ENCODE measurements around the gene USP14.

The USP14 gene

DNA sequence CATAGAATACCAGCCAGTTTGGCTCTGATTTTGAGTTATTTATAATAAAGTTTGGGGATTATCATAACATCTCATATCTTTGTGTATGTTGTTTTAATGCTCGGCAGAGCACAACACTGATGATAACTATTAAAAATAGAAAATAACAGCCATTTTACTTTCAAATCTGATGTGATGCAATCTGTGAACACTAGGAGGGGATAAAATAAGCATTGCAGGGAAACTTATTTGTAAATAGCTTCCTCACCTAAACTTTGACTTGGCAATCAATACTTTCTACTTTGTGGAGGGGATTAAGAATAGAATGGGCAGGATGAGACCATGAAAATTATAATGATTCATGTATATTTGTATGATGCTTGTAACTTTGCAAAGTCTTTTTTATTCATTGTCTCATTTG, 54.4 kb downstream of the USP14 start:
- H3K4me1 ChIP-seq (ENCODE audit: control insufficient read depth, low read depth, low read length) = peaks cover 11% of the 10 kb centered on the region
- H3K27ac ChIP-seq (ENCODE audit: low read length) = no peak overlapping the region
- H3K36me3 ChIP-seq (ENCODE audit: control insufficient read depth, low read depth, low read length) = peaks cover 83% of the 10 kb centered on the region

DNA sequence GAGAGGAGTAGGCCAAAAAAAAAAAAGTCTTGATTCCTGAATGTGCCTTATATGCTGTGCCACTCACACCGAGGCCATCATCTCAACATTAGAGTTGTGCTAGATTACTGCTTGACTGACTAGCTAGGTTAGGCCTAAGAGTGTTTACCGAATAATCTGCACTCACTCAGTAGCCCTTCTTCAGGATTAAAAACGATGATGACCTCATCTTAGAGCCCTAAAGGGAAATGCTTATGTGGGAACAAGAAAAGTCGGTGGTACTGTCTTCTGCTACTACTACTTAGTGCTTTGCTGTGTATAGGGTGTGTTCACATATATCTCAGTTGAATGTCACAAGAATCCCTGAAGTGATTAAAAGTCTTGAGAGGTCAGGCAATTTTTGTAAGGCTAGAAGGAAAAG, 55.1 kb downstream of the USP14 start:
- H3K4me1 ChIP-seq (ENCODE audit: control insufficient read depth, low read depth, low read length) = peaks cover 11% of the 10 kb centered on the region
- no peak overlapping the region for H3K27ac ChIP-seq (ENCODE audit: low read length)
- H3K36me3 ChIP-seq (ENCODE audit: control insufficient read depth, low read depth, low read length) = peaks cover 90% of the 10 kb centered on the region
- no peaks in the 10 kb centered on the region for H3K27me3 ChIP-seq (ENCODE audit: control insufficient read depth, insufficient read depth, low read length)
- H3K9me3 ChIP-seq (ENCODE audit: control insufficient read depth, low read depth, low read length) = peaks cover 7% of the 10 kb centered on the region
- no peak overlapping the region for H3K9ac ChIP-seq (ENCODE audit: low read length)
- no peak overlapping the region for H3K4me3 ChIP-seq (ENCODE audit: low read length)

More for the DNA sequence above, 54.4 kb downstream of the USP14 start:
- Histone ChIP-seq H3K4me3 (ENCODE audit: low read length) (no peak overlapping the region), H3K27me3 (ENCODE audit: control insufficient read depth, insufficient read depth, low read length) (no peaks in the 10 kb centered on the region), H3K9ac (ENCODE audit: low read length) (no peak overlapping the region), H3K9me3 (ENCODE audit: control insufficient read depth, low read depth, low read length) (no peaks in the 10 kb centered on the region)

DNA sequence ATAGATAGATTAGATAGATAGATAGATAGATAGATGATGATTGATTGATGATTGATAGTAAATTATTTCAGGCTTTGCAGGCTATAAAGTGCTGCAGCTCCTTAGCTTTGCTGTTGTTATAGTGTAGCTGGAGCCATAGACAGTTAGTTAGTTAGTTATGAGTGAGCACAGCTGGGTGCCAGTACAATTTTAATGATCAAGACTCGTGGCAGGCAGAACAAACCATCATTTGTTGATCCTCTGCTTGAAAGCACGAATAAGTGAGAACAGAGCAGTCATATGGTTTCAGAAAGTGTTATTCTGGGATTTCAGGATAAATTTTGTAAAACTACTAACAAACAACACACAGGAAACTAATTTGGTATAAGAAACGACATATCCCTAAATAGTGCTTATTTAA, 55.6 kb downstream of the USP14 start:
- Histone ChIP-seq H3K36me3 (ENCODE audit: control insufficient read depth, low read depth, low read length) (peaks cover 93% of the 10 kb centered on the region), H3K4me3 (ENCODE audit: low read length) (no peak overlapping the region), H3K9ac (ENCODE audit: low read length) (no peak overlapping the region), H3K9me3 (ENCODE audit: control insufficient read depth, low read depth, low read length) (peaks cover 10% of the 10 kb centered on the region), H3K27ac (ENCODE audit: low read length) (no peak overlapping the region), H3K4me1 (ENCODE audit: control insufficient read depth, low read depth, low read length) (peaks cover 11% of the 10 kb centered on the region), H3K27me3 (ENCODE audit: control insufficient read depth, insufficient read depth, low read length) (no peaks in the 10 kb centered on the region)

DNA sequence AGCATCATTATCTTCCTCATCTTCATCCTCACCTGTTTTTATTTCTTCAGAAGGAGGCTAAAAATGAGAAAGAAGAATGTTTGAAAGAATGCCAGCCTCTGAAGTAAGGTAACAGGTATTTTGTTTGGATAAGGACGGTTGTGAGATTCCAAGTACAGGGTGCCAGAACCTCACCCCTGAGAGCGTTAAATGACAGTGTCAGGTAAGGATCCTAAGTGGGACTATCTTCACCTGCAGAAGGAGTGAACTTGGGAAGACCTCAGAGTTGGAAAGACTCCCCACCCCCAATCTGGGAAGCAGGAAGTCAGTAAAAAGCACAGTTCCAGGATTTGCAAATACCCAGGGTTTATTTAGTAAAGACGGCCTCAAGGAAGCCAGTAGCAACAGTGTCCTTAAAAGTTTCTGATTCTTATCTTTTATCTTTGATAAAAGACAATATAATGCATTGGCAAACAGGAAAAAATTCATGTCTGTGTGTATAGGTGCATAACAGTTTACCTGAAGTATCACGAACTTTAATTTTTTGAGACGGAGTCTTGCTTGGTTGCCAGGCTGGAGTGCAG, 57.2 kb downstream of the USP14 start:
- Histone ChIP-seq H3K9me3 (ENCODE audit: control insufficient read depth, low read depth, low read length) (peaks cover 10% of the 10 kb centered on the region), H3K4me3 (ENCODE audit: low read length) (no peak overlapping the region), H3K9ac (ENCODE audit: low read length) (no peak overlapping the region), H3K27me3 (ENCODE audit: control insufficient read depth, insufficient read depth, low read length) (no peaks in the 10 kb centered on the region), H3K36me3 (ENCODE audit: control insufficient read depth, low read depth, low read length) (peaks cover 86% of the 10 kb centered on the region), H3K4me1 (ENCODE audit: control insufficient read depth, low read depth, low read length) (no peaks in the 10 kb centered on the region), H3K27ac (ENCODE audit: low read length) (no peak overlapping the region)

DNA sequence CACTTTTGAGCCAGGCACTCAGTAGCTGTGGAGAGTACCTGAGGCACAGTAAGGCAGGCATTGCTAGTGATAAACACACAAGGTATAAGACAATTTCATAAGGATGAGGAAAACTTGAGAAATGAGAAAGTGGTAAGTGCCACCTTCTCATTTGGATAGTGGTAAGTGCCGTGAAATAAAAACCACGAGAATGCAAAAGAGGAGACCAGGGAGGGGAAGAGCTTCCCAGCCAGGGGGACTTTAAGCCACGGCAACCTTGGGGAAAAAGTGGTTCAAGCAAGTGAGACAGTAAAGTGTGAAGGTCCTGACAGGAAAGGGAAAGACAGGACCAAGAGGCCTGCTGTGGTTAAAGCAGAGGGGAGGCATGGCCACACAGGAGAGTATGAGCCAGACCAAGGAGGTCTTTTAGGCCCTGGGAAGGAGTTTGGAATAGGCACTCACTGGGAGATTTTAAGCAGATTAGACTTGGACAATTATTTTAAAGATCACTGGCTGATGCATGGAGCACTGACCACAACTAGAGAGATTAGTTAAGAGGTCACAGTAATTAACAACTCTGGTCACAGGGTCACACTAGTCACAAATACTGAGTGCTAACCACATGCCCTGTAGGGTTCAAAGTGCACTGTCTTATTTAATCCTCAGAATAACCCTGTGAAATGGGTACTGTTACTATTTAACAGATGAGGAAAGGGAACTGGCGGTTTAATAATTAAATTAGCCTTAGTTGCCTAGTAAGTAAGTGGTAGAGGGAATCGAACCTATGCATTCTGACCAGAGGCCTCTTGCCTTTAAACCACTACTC, 59.4 kb downstream of the USP14 start:
- Histone ChIP-seq H3K4me3 (ENCODE audit: low read length) (no peak overlapping the region), H3K9ac (ENCODE audit: low read length) (no peak overlapping the region), H3K27me3 (ENCODE audit: control insufficient read depth, insufficient read depth, low read length) (no peaks in the 10 kb centered on the region), H3K4me1 (ENCODE audit: control insufficient read depth, low read depth, low read length) (no peaks in the 10 kb centered on the region), H3K36me3 (ENCODE audit: control insufficient read depth, low read depth, low read length) (peaks cover 77% of the 10 kb centered on the region), H3K9me3 (ENCODE audit: control insufficient read depth, low read depth, low read length) (peaks cover 18% of the 10 kb centered on the region), H3K27ac (ENCODE audit: low read length) (no peak overlapping the region)

DNA sequence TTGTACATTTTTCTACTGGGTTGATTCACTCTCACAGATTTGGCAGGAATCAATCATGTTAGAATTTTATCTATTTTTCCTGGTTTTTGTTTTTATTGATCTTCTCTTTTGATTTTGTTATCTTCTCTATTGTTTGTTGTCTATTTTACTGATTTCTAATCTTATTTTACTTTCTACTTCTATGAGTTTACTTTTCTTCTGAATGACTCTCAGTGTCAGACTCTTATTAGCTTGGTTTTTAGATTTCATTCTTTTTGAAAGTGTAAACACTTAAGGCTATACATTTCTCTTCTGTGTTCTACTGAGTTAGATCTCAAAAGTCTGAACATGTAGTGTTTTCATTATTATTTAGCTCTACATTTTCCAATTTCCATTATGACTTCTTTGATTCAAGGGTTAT, 62.4 kb downstream of the USP14 start:
- Histone ChIP-seq H3K27ac (ENCODE audit: low read length) (no peak overlapping the region), H3K9me3 (ENCODE audit: control insufficient read depth, low read depth, low read length) (peaks cover 18% of the 10 kb centered on the region), H3K36me3 (ENCODE audit: control insufficient read depth, low read depth, low read length) (peaks cover 77% of the 10 kb centered on the region), H3K4me1 (ENCODE audit: control insufficient read depth, low read depth, low read length) (no peaks in the 10 kb centered on the region), H3K4me3 (ENCODE audit: low read length) (no peak overlapping the region), H3K27me3 (ENCODE audit: control insufficient read depth, insufficient read depth, low read length) (no peaks in the 10 kb centered on the region), H3K9ac (ENCODE audit: low read length) (no peak overlapping the region)

DNA sequence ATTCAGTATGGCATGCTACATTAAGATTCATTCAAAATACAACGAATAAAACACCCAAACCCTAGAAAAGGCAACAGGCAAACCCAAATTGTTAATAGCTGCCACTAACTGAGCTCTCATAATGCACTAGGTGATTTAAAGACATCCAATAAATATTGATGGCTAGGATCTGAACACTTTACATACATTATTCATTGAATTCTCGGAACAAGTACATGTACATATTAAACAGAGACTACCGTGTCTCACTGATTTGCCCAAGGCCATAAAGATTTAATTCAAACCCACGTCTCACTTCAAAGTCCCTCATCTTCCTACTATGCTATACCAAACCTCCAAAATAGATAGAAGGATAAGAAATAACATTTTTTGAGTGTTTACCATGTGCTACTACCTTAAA, 67.4 kb downstream of the USP14 start:
- peaks cover 59% of the 10 kb centered on the region for H3K36me3 ChIP-seq (ENCODE audit: control insufficient read depth, low read depth, low read length)

DNA sequence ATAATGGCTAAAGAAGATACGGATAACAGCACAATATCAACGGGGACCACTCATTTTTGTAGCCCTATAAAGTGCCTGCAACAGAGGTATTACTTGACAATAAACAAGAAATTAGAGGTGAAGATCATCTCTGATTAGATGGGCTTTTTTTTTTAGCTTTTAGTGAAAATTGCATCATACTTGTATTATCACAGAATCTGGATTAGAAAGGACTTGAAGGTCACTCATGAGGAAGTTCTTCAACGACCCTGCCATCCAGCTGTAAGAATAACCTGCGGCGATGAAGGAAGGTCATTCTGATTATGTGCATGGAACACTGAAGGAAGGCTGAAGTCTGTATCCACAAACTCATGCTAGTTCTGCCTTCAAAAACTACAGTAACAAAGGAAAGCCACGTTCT, 69.0 kb downstream of the USP14 start:
- Histone ChIP-seq H3K9ac (ENCODE audit: low read length) (no peak overlapping the region), H3K4me3 (ENCODE audit: low read length) (no peak overlapping the region), H3K4me1 (ENCODE audit: control insufficient read depth, low read depth, low read length) (no peaks in the 10 kb centered on the region), H3K27me3 (ENCODE audit: control insufficient read depth, insufficient read depth, low read length) (no peaks in the 10 kb centered on the region), H3K36me3 (ENCODE audit: control insufficient read depth, low read depth, low read length) (peaks cover 52% of the 10 kb centered on the region), H3K27ac (ENCODE audit: low read length) (no peak overlapping the region), H3K9me3 (ENCODE audit: control insufficient read depth, low read depth, low read length) (peaks cover 3% of the 10 kb centered on the region)

More for the DNA sequence above, 67.4 kb downstream of the USP14 start:
- Histone ChIP-seq H3K4me1 (ENCODE audit: control insufficient read depth, low read depth, low read length) (no peaks in the 10 kb centered on the region), H3K4me3 (ENCODE audit: low read length) (no peak overlapping the region), H3K27me3 (ENCODE audit: control insufficient read depth, insufficient read depth, low read length) (no peaks in the 10 kb centered on the region), H3K27ac (ENCODE audit: low read length) (no peak overlapping the region), H3K9ac (ENCODE audit: low read length) (no peak overlapping the region), H3K9me3 (ENCODE audit: control insufficient read depth, low read depth, low read length) (peaks cover 7% of the 10 kb centered on the region)

DNA sequence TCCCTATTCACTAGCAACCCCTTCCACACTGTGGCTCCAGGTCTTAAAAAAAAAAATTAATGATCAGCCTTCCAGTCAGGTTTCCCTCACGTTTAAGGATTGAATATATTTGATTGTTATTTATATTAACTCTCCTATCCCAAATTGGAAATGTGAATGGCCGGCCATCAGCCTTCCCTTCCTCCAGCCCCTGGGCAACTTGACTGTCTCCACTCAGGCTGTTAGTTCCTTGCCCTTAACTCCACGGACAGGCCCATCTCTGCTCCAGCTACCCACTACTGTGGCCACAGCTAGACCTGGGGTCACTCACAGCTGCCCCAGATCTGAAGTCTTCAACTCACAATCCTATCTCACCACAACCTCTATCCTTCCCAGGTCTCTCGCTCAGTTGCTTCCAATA, 69.5 kb downstream of the USP14 start:
- H3K27me3 ChIP-seq (ENCODE audit: control insufficient read depth, insufficient read depth, low read length) = no peaks in the 10 kb centered on the region
- peaks cover 46% of the 10 kb centered on the region for H3K36me3 ChIP-seq (ENCODE audit: control insufficient read depth, low read depth, low read length)
- H3K9ac ChIP-seq (ENCODE audit: low read length) = no peak overlapping the region
- no peaks in the 10 kb centered on the region for H3K9me3 ChIP-seq (ENCODE audit: control insufficient read depth, low read depth, low read length)
- no peaks in the 10 kb centered on the region for H3K4me1 ChIP-seq (ENCODE audit: control insufficient read depth, low read depth, low read length)
- no peak overlapping the region for H3K27ac ChIP-seq (ENCODE audit: low read length)
- H3K4me3 ChIP-seq (ENCODE audit: low read length) = no peak overlapping the region

DNA sequence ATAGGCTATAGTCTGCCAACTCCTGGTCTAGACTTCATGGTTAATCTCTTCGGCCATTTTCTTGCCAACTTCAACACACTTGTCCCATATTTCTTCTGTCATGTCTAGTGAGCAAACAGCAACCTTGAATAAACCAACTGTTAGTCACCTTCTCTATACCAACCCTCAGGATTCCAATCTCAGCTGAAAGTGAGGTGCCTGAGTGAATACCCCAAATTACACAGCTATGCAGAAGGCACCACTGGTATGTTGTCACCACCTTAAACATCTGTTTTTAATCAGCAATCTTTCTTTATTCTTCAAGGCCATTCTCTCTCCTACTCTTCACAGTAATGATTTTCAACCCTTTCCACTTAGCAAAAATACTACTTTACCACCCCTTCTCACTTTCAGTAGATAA, 70.2 kb downstream of the USP14 start:
- Histone ChIP-seq H3K27ac (ENCODE audit: low read length) (no peak overlapping the region), H3K9me3 (ENCODE audit: control insufficient read depth, low read depth, low read length) (no peaks in the 10 kb centered on the region), H3K27me3 (ENCODE audit: control insufficient read depth, insufficient read depth, low read length) (no peaks in the 10 kb centered on the region), H3K36me3 (ENCODE audit: control insufficient read depth, low read depth, low read length) (peaks cover 40% of the 10 kb centered on the region), H3K4me1 (ENCODE audit: control insufficient read depth, low read depth, low read length) (no peaks in the 10 kb centered on the region), H3K4me3 (ENCODE audit: low read length) (no peak overlapping the region), H3K9ac (ENCODE audit: low read length) (no peak overlapping the region)

DNA sequence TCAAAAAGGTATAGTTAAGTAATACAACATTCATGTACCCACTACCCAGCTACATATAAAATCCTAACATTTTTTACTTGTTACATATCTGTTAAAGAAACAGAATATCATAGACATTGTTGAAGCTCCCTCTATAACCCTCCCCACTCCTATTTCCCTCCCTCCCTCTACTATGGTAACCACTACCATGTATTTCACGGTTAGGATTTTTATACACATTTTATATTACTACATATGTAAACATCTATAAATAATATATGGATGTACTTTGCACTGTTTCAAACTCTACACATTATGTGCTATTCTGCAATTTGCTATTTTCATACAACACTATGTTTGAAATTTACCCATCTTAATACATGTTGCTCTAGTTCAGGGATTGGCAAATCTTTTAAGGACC, 73.2 kb downstream of the USP14 start:
- H3K27me3 ChIP-seq (ENCODE audit: control insufficient read depth, insufficient read depth, low read length) = no peaks in the 10 kb centered on the region
- peaks cover 12% of the 10 kb centered on the region for H3K36me3 ChIP-seq (ENCODE audit: control insufficient read depth, low read depth, low read length)
- H3K4me3 ChIP-seq (ENCODE audit: low read length) = no peak overlapping the region
- no peaks in the 10 kb centered on the region for H3K9me3 ChIP-seq (ENCODE audit: control insufficient read depth, low read depth, low read length)
- H3K9ac ChIP-seq (ENCODE audit: low read length) = no peak overlapping the region
- H3K4me1 ChIP-seq (ENCODE audit: control insufficient read depth, low read depth, low read length) = no peaks in the 10 kb centered on the region
- H3K27ac ChIP-seq (ENCODE audit: low read length) = no peak overlapping the region

DNA sequence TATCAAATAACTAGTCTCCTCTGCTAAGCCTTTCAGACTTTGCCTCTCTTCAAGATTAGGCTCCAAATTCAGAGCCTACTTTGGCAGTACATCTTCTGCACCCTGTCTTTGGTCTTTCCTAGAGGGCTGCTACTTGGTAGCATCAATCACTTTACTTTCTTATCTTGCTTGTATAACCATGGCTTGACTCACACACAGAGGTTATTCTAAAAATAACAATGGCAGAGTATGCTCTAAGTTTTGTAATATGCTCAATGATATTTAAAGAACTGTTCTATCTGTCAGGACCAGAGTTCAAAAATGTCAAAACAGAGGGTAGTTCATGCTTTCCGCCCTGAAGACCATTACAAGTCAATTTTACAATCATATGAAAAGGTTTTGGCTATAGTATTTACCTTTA, 81.8 kb downstream of the USP14 start:
- Histone ChIP-seq H3K36me3 (ENCODE audit: control insufficient read depth, low read depth, low read length) (peaks cover 31% of the 10 kb centered on the region), H3K27ac (ENCODE audit: low read length) (no peak overlapping the region), H3K4me3 (ENCODE audit: low read length) (no peak overlapping the region)

More for the DNA sequence above, 81.8 kb downstream of the USP14 start:
- Histone ChIP-seq H3K4me1 (ENCODE audit: control insufficient read depth, low read depth, low read length) (no peaks in the 10 kb centered on the region), H3K9me3 (ENCODE audit: control insufficient read depth, low read depth, low read length) (no peaks in the 10 kb centered on the region), H3K9ac (ENCODE audit: low read length) (no peak overlapping the region), H3K27me3 (ENCODE audit: control insufficient read depth, insufficient read depth, low read length) (no peaks in the 10 kb centered on the region)

Measured in iPS-18a (cell line).